ENCODE measurements around the gene CES2.

Gene CES2

DNA sequence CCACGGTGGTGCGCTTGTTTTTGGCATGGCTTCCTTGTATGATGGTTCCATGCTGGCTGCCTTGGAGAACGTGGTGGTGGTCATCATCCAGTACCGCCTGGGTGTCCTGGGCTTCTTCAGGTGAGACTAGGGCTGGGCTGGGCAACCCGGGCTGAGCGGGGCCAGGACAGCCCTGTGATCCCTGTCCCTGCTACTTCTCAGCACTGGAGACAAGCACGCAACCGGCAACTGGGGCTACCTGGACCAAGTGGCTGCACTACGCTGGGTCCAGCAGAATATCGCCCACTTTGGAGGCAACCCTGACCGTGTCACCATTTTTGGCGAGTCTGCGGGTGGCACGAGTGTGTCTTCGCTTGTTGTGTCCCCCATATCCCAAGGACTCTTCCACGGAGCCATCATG is 4.9 kb downstream of the CES2 start:
- ChIA-PET CTCF (no interaction called here), POLR2A (no interaction called here)
- H3K4me3 ChIP-seq (ENCODE audit: low read depth, low read length), result no peak overlapping the region
- TF ChIP-seq ZNF302 (tag by site-specific recombination; IDR thresholded peaks at IDR 0.05; ENCODE audit: low read depth), result no peak
- no peak for TF ChIP-seq ZNF473 (tag by site-specific recombination; IDR thresholded peaks at IDR 0.05)
- TF ChIP-seq ZIC2 (tag by site-specific recombination; IDR thresholded peaks at IDR 0.05), result no peak
- no peak for TF ChIP-seq ZNF433 (tag by site-specific recombination; IDR thresholded peaks at IDR 0.05; ENCODE audit: low read depth)
- no peak for TF ChIP-seq ZNF202 (tag by site-specific recombination; IDR thresholded peaks at IDR 0.05; ENCODE audit: borderline replicate concordance)
- TF ChIP-seq ATF2 (tag by site-specific recombination; IDR thresholded peaks at IDR 0.05; ENCODE audit: low read depth), result no peak
- TF ChIP-seq SALL2 (tag by site-specific recombination; IDR thresholded peaks at IDR 0.05; ENCODE audit: borderline replicate concordance), result no peak
- TF ChIP-seq PRDM6 (tag by site-specific recombination; IDR thresholded peaks at IDR 0.05), result no peak
- TF ChIP-seq ZNF785 (tag by site-specific recombination; IDR thresholded peaks at IDR 0.05), result no peak
- TF ChIP-seq ZNF561 (tag by site-specific recombination; IDR thresholded peaks at IDR 0.05; ENCODE audit: borderline replicate concordance), result no peak
- TF ChIP-seq SETDB1 (IDR thresholded peaks at IDR 0.05; ENCODE audit: insufficient read length, low read length), result no peak
- TF ChIP-seq ZNF654 (tag by site-specific recombination; IDR thresholded peaks at IDR 0.05; ENCODE audit: low read depth), result no peak
- no peak for TF ChIP-seq ZNF214 (tag by site-specific recombination; IDR thresholded peaks at IDR 0.05; ENCODE audit: borderline replicate concordance)
- TF ChIP-seq SCRT1 (tag by site-specific recombination; IDR thresholded peaks at IDR 0.05; ENCODE audit: borderline replicate concordance), result no peak
- no peak for TF ChIP-seq MYNN (tag by site-specific recombination; IDR thresholded peaks at IDR 0.05; ENCODE audit: borderline replicate concordance)
- no peak for TF ChIP-seq ZEB2 (tag by site-specific recombination; IDR thresholded peaks at IDR 0.05)
- H3K9me3 ChIP-seq (ENCODE audit: control insufficient read depth, insufficient read depth, low read depth, low read length), result no peaks in the 10 kb centered on the region
- H3K4me1 ChIP-seq (ENCODE audit: control insufficient read depth, insufficient read depth, low read length), result peaks cover under 1% of the 10 kb centered on the region; the same call in 1 of the 2 replicates
- H3K36me3 ChIP-seq (ENCODE audit: control insufficient read depth in 2 of 2, insufficient read depth in 1 of 2, low read length in 2 of 2), result peaks cover 0 to 71% of the 10 kb centered on the region in 2 experiments; a peak in 1 of 3 replicates
- no peak overlapping the region for H3K27ac ChIP-seq (ENCODE audit: extremely low read depth, low read depth, low read length)

DNA sequence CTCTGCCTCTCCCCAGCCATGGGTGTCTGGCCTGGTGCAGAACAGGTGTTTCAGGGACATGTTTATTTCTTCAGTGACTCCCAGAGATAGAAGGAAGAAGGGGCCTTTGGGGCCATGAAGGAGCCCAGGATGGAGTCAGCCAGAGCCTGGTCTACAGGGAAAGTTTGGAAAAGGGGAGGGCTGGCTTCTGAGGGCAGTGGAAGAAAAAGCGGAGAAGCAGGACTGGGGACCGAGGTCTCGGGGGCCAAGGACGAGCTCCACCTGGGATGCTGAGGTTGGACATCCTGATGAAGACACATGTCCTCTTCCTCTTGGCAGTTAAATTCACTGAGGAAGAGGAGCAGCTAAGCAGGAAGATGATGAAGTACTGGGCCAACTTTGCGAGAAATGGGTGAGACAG is 7.7 kb downstream of the CES2 start:
- POLR2A ChIA-PET, result interaction anchor here (0.8 to 2.0 kb wide), 2 partner anchors 43 to 45 kb away, joined by 3 to 8 read pairs; no protein-coding TSS in a partner anchor
- no peak overlapping the region for H3K4me3 ChIP-seq (ENCODE audit: low read depth, low read length)
- no peaks in the 10 kb centered on the region for H3K9me3 ChIP-seq (ENCODE audit: control insufficient read depth, insufficient read depth, low read depth, low read length)
- peaks cover 0 to 60% of the 10 kb centered on the region in 2 experiments; a peak in 1 of 3 replicates for H3K36me3 ChIP-seq (ENCODE audit: control insufficient read depth in 2 of 2, insufficient read depth in 1 of 2, low read length in 2 of 2)
- no peaks in the 10 kb centered on the region for H3K4me1 ChIP-seq (ENCODE audit: control insufficient read depth, insufficient read depth, low read length)
- CTCF ChIA-PET, result interaction anchor here (0.7 to 1.4 kb wide), 6 partner anchors 11 to 242 kb away, joined by 3 to 5 read pairs (median 4); no protein-coding TSS in a partner anchor
- TF ChIP-seq, protein P1, sequence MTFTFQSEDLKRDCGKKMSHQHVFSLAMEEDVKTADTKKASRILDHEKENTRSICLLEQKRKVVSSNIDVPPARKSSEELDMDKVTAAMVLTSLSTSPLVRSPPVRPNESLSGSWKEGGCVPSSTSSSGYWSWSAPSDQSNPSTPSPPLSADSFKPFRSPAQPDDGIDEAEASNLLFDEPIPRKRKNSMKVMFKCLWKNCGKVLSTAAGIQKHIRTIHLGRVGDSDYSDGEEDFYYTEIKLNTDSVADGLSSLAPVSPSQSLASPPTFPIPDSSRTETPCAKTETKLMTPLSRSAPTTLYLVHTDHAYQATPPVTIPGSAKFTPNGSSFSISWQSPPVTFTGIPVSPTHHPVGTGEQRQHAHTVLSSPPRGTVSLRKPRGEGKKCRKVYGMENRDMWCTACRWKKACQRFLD (tag by site-specific recombination; IDR thresholded peaks at IDR 0.05), result no peak
- TF ChIP-seq ZNF121 (tag by site-specific recombination; IDR thresholded peaks at IDR 0.05), result no peak
- no peak for TF ChIP-seq ZNF148 (tag by site-specific recombination; IDR thresholded peaks at IDR 0.05; ENCODE audit: borderline replicate concordance)
- no peak for TF ChIP-seq ZNF37A (tag by site-specific recombination; IDR thresholded peaks at IDR 0.05)
- TF ChIP-seq, protein P2, sequence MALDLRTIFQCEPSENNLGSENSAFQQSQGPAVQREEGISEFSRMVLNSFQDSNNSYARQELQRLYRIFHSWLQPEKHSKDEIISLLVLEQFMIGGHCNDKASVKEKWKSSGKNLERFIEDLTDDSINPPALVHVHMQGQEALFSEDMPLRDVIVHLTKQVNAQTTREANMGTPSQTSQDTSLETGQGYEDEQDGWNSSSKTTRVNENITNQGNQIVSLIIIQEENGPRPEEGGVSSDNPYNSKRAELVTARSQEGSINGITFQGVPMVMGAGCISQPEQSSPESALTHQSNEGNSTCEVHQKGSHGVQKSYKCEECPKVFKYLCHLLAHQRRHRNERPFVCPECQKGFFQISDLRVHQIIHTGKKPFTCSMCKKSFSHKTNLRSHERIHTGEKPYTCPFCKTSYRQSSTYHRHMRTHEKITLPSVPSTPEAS (tag by site-specific recombination; IDR thresholded peaks at IDR 0.05), result no peak
- no peak for TF ChIP-seq ZNF26 (tag by site-specific recombination; IDR thresholded peaks at IDR 0.05)
- TF ChIP-seq ZNF426 (tag by site-specific recombination; IDR thresholded peaks at IDR 0.05), result no peak
- no peak for TF ChIP-seq KLF8 (tag by site-specific recombination; IDR thresholded peaks at IDR 0.05)
- no peak for TF ChIP-seq MYNN (tag by site-specific recombination; IDR thresholded peaks at IDR 0.05; ENCODE audit: borderline replicate concordance)
- no peak for TF ChIP-seq ZNF416 (tag by site-specific recombination; IDR thresholded peaks at IDR 0.05)
- no peak overlapping the region for H3K27ac ChIP-seq (ENCODE audit: extremely low read depth, low read depth, low read length)

Measured in HEK293 (cell line).